Kidney epithelial cell (primary cell): ENCODE measurements around the gene PSD. TPM values are rescaled to one million over a fixed set of nuclear protein-coding genes. Genes with fewer than 3 reads are reported as not detected.

Experiments used
- DNase-seq: peaks from one replicate; pipeline ENCODE4 v3.0.0-alpha.2; 2010; ENCODE audit warnings: low read depth
- H3K27me3 ChIP-seq: 2 replicates; pipeline ENCODE4 v1.6.0; 2011; ENCODE audit warnings: low read length; ENCODE audit not compliant: control insufficient read depth, insufficient read depth
- H3K36me3 ChIP-seq: 2 replicates; pipeline ENCODE4 v1.5.1; 2011; ENCODE audit warnings: low read length; ENCODE audit not compliant: control insufficient read depth, insufficient read depth
- H3K4me3 ChIP-seq: 2 replicates; pipeline ENCODE4 v1.5.1; 2011; ENCODE audit warnings: low read depth, mild to moderate bottlenecking, control low read depth, low read length
- CTCF ChIP-seq: IDR thresholded peaks from 2 replicates; pipeline ENCODE4 v1.5.1; 2011; ENCODE audit warnings: mild to moderate bottlenecking, moderate library complexity, low read length, control low read depth, inconsistent platforms; ENCODE audit not compliant: insufficient read depth, poor library complexity, severe bottlenecking
- total RNA-seq: library from RNA; depleted of rRNA; stranded (reverse); fragments of >200 nt; gene quantifications from 2 replicates; pipeline ENCODE4 v1.2.3, GENCODE V29; 2015

The PSD gene
- total RNA-seq, 1 donor from 2014 or later, result 2.0 TPM

GRCh38 chr10:102403115-102403514 is 15.5 kb downstream of the PSD start:
- no peak for TF ChIP-seq CTCF
- Histone ChIP-seq H3K4me3 (no peak overlapping the region), H3K36me3 (peaks cover 1% of the 10 kb centered on the region), H3K27me3 (peaks cover 6% of the 10 kb centered on the region)
- no peak for DNase-seq

DNA sequence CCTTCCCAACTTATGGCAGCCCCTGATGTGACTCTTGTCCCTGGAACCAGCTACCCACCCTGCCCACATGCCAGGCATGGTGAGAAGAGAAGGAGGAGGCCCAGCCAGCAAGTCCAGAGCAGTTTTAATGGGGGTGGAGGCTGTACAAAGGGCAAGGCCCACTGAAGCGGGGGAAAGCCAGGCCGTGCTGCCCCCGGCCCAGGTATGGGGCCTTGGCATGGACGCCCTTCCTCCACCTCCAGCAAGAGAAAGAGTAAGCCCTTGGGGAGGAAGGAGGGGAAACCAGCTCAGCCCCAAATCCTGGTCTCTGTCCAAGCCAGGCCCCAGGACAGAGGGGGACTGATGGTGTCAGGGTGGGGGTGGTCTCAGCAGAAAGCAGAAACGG is 16.1 kb downstream of the PSD start:
- H3K4me3 ChIP-seq, result no peak overlapping the region
- H3K36me3 ChIP-seq, result peaks cover 1% of the 10 kb centered on the region
- no peak for DNase-seq
- no peak for TF ChIP-seq CTCF
- peaks cover under 1% of the 10 kb centered on the region for H3K27me3 ChIP-seq

GRCh38 chr10:102401735-102402511 is 16.7 kb downstream of the PSD start:
- Histone ChIP-seq H3K4me3 (no peak overlapping the region), H3K27me3 (no peaks in the 10 kb centered on the region), H3K36me3 (peaks cover 1% of the 10 kb centered on the region)
- no peak for TF ChIP-seq CTCF
- DNase-seq, result no peak

- DNase-seq, result no peak
- no peak overlapping the region for H3K4me3 ChIP-seq
- H3K27me3 ChIP-seq, result no peaks in the 10 kb centered on the region
- H3K36me3 ChIP-seq, result peaks cover 1% of the 10 kb centered on the region
- no peak for TF ChIP-seq CTCF
Observed at GRCh38 chr10:102401342-102401654, 17.3 kb downstream of the PSD start.

- Histone ChIP-seq H3K36me3 (peaks cover 1% of the 10 kb centered on the region), H3K27me3 (no peaks in the 10 kb centered on the region), H3K4me3 (no peak overlapping the region)
- no peak for TF ChIP-seq CTCF
- no peak for DNase-seq
Observed at GRCh38 chr10:102400598-102401341, 17.8 kb downstream of the PSD start.
